PC-9 (cell line): Measurements from ENCODE around the gene PCDHA10.

ENCODE experiments used
- CTCF ChIP-seq: fragments of 200-600 bp; sonication (generic); conservative IDR thresholded peaks from 2 replicates; pipeline ENCODE4 v1.6.1; 2017; ENCODE audit warnings: mixed run types, antibody characterized with exemption, mild to moderate bottlenecking, moderate library complexity
- EZH2 ChIP-seq: fragments of 200-600 bp; sonication (generic); IDR thresholded peaks from 2 replicates; pipeline ENCODE4 v1.8.0; 2017; ENCODE audit warnings: antibody characterized with exemption, low read depth

- no peak for TF ChIP-seq CTCF
- TF ChIP-seq EZH2: no peak
Measured at GRCh38 chr5:140877262-140877581, 21.5 kb downstream of the PCDHA10 start.
